22Rv1 (cell line): ENCODE results near the gene CHMP4A.

Experiments used
- ZFX ChIP-seq: fragments of 450-650 bp; IDR thresholded peaks from 2 replicates; pipeline ENCODE4 v1.6.1; 2017; ENCODE audit warnings: antibody characterized with exemption, borderline replicate concordance
- TF ChIP-seq, protein P1 (sequence below): fragments of 450-650 bp; IDR thresholded peaks from 2 replicates; pipeline ENCODE4 v1.5.1; 2017; ENCODE audit warnings: mild to moderate bottlenecking

GRCh38 chr14:24160499-24160849 is 52.8 kb downstream of the CHMP4A start:
- TF ChIP-seq, protein P1, sequence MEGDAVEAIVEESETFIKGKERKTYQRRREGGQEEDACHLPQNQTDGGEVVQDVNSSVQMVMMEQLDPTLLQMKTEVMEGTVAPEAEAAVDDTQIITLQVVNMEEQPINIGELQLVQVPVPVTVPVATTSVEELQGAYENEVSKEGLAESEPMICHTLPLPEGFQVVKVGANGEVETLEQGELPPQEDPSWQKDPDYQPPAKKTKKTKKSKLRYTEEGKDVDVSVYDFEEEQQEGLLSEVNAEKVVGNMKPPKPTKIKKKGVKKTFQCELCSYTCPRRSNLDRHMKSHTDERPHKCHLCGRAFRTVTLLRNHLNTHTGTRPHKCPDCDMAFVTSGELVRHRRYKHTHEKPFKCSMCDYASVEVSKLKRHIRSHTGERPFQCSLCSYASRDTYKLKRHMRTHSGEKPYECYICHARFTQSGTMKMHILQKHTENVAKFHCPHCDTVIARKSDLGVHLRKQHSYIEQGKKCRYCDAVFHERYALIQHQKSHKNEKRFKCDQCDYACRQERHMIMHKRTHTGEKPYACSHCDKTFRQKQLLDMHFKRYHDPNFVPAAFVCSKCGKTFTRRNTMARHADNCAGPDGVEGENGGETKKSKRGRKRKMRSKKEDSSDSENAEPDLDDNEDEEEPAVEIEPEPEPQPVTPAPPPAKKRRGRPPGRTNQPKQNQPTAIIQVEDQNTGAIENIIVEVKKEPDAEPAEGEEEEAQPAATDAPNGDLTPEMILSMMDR: no peak
- no peak for TF ChIP-seq ZFX
